Activated CD4-positive, alpha-beta T cell treated with anti-CD3 and anti-CD28 coated beads for 36 hours (primary cell): Measurements from ENCODE around the gene GPX4. TPM values are rescaled to one million over a fixed set of nuclear protein-coding genes. Genes with fewer than 3 reads are reported as not detected.

Experiments used
- ATAC-seq: fragments of 200-7000 bp; cut with Tn5 transposase; one replicate; pipeline ENCODE4 v1.10.0; 2021; ENCODE audit warnings: mild to moderate bottlenecking, moderate library complexity
- CTCF ChIA-PET: fragments of 350-600 bp; sonication (Branson Sonifier 250); formaldehyde crosslinking; loops from one replicate; lab custom pipeline; 2021; ENCODE audit warnings: antibody characterized with exemption; lab: Charles Lee
- POLR2A ChIA-PET: fragments of 350-600 bp; sonication (Branson Sonifier 250); formaldehyde crosslinking; loops from one replicate; lab custom pipeline; 2021; ENCODE audit warnings: antibody characterized with exemption, inconsistent platforms; lab: Charles Lee
- DNase-seq: peaks from one replicate; pipeline ENCODE4 v3.0.0-alpha.2; 2020
- H3K27ac Mint-ChIP-seq: one replicate; pipeline ENCODE4 v1.8.0; 2021; ENCODE audit warnings: mixed read lengths
- H3K27me3 Mint-ChIP-seq: one replicate; pipeline ENCODE4 v1.8.0; 2021; ENCODE audit warnings: mixed read lengths
- H3K36me3 Mint-ChIP-seq: one replicate; pipeline ENCODE4 v1.8.0; 2021; ENCODE audit warnings: low read depth, mixed read lengths
- H3K4me1 Mint-ChIP-seq: one replicate; pipeline ENCODE4 v1.8.0; 2021; ENCODE audit warnings: mixed read lengths
- H3K4me3 Mint-ChIP-seq: one replicate; pipeline ENCODE4 v1.8.0; 2021; ENCODE audit warnings: mild to moderate bottlenecking, moderate library complexity, mixed read lengths
- H3K9me3 Mint-ChIP-seq: one replicate; pipeline ENCODE4 v1.8.0; 2021; ENCODE audit warnings: low read depth, mixed read lengths
- intact Hi-C, 2 experiments: fragments of 100-400 bp; cut with DNase I in 1 of 2; cut with micrococcal nuclease in 1 of 2; formaldehyde crosslinking; loops; one replicate each; pipeline versions ENCODE4 v1.14.2 to v1.15.1; 2022 to 2024; cut with DNase I, micrococcal nuclease
- total RNA-seq, 2 experiments: library from RNA; stranded (reverse); gene quantifications; one replicate each; pipeline ENCODE4 v1.2.3, GENCODE V29; 2021

Gene GPX4
- total RNA-seq, 2 experiments from 2014 or later, result 192 to 218 TPM

DNA sequence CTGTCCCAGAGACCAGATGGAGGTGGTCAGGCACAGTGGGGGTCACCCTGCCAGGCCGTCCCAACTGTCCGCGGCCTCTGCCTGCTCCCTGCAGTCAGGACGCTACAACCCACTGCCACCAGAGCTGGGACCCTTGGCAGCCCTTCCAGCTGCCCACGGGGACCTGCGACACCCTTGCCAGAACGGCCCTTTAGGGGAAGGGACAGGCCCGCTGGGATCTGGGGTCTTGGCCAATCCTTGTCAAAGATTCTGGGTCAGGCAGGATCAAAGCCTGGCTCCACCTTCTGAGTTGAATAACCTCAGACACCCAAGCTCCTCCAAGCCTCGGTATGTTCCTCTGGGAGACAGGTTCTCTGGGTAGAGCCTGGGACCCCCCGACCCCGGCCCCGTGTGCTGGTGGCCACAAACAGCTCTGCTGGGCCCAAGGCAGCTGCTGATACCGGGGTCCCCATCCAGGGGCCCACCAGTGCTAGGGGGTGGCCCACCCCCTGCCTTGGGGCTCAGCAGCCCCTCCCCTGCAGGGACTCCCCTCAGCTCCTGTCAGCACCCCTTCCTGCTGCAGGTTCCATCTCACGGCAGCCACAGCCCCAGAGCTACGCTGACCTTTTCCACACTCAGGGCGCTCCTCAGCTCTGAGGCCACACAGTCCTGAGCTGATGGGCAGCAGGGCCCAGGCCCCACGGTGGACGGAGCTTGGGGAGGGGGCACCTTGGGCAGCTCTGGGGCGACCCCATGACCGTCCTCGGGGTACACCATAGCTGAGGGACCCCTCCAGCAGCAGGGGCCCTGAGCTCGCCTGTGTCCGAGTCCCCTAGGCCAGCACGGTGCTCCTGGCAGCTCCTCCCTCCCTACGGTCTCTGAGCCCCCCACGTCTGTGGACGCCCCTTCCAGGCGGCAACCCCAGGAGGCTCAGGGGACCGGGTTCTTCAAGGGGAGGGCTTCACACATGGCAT is 51.8 kb downstream of the GPX4 start:
- Mint-ChIP-seq H3K9me3 (no peaks in the 10 kb centered on the region), H3K36me3 (peaks cover 8% of the 10 kb centered on the region), H3K4me3 (no peak overlapping the region), H3K4me1 (no peaks in the 10 kb centered on the region), H3K27ac (no peak overlapping the region), H3K27me3 (no peaks in the 10 kb centered on the region)
- ChIA-PET POLR2A (no interaction called here), CTCF (no interaction called here)
- ATAC-seq (no peak), DNase-seq (no peak)
- intact Hi-C loops, result no loop called here

Other genes with a start within 250 kb of the GPX4 start
- gene CFD, start 244.3 kb upstream of the GPX4 start, total RNA-seq, result 1 to 10 TPM in 1 of 2 experiments, under 1 TPM in 1; 0.79 to 1.5 TPM
- 10 to 100 TPM; 52.6 to 70.3 TPM for gene MED16, start 210.8 kb upstream of the GPX4 start, total RNA-seq
- not detected for gene RNU6-9, start 210.5 kb upstream of the GPX4 start, total RNA-seq
- 10 to 100 TPM; 73.7 to 83.3 TPM for gene R3HDM4, start 190.8 kb upstream of the GPX4 start, total RNA-seq
- 10 to 100 TPM; 14.3 to 18.4 TPM for gene KISS1R, start 186.7 kb upstream of the GPX4 start, total RNA-seq
- 10 to 100 TPM; 25.1 to 36.0 TPM for gene ARID3A, start 178.0 kb upstream of the GPX4 start, total RNA-seq
- gene WDR18, start 119.6 kb upstream of the GPX4 start, total RNA-seq, result 10 to 100 TPM; 71.6 to 87.8 TPM
- gene GRIN3B, start 103.6 kb upstream of the GPX4 start, total RNA-seq, result under 1 TPM in 1 of 2 experiments, not detected in 1; 0.09 TPM
- 100 to 1,000 TPM; 106 to 128 TPM for gene TMEM259, start 82.9 kb upstream of the GPX4 start, total RNA-seq
- gene RNU6-2, start 82.5 kb upstream of the GPX4 start, total RNA-seq, result not detected
- 100 to 1,000 TPM; 108 to 130 TPM for gene CNN2, start 77.4 kb upstream of the GPX4 start, total RNA-seq
- 10 to 100 TPM; 14.4 to 16.9 TPM for gene ABCA7, start 63.9 kb upstream of the GPX4 start, total RNA-seq
- gene ARHGAP45, start 36.8 kb upstream of the GPX4 start, total RNA-seq, result 100 to 1,000 TPM; 107 to 137 TPM
- gene POLR2E, start 8.6 kb upstream of the GPX4 start, total RNA-seq, result 100 to 1,000 TPM; 171 to 229 TPM
- 100 to 1,000 TPM; 108 to 113 TPM for gene SBNO2, start 70.3 kb downstream of the GPX4 start, total RNA-seq
- gene STK11, start 101.8 kb downstream of the GPX4 start, total RNA-seq, result 10 to 100 TPM; 49.2 to 61.5 TPM
- gene CBARP, start 134.0 kb downstream of the GPX4 start, total RNA-seq, result 1 to 10 TPM in 1 of 2 experiments, under 1 TPM in 1; 0.82 to 1.1 TPM
- gene ATP5F1D, start 137.8 kb downstream of the GPX4 start, total RNA-seq, result 100 to 1,000 TPM; 161 to 180 TPM
- gene MIDN, start 144.6 kb downstream of the GPX4 start, total RNA-seq, result 10 to 100 TPM; 46.5 to 47.9 TPM
- gene CIRBP, start 165.3 kb downstream of the GPX4 start, total RNA-seq, result 100 to 1,000 TPM; 123 to 188 TPM
- 10 to 100 TPM; 75.3 to 88.3 TPM for gene FAM174C, start 171.5 kb downstream of the GPX4 start, total RNA-seq
- gene EFNA2, start 181.9 kb downstream of the GPX4 start, total RNA-seq, result not detected